ENCODE data around the gene TMEM178A.
A peak's percentile ranks its signal among the peaks of the same experiment; 100 is the strongest.
"Not testable (repeated sequence)": the region's sequence is repeated elsewhere in the genome, so short reads cannot be mapped to it uniquely, and the experiment has no call there.

TMEM178A gene

GRCh38 chr2:39665811-39666490 is at the start of gene TMEM178A:
TSS of gene TMEM178A (plus strand) at chr2:39665917. CDS start at chr2:39665975, 58 bp downstream.
- DNase-seq: no peak

- DNase-seq: no peak
These were observed 47.5 kb upstream of the TMEM178A start for GRCh38 chr2:39618236-39618635.

- DNase-seq: no peak
These were observed 47.0 kb upstream of the TMEM178A start for GRCh38 chr2:39618736-39619135.

- peak; percentile 18 for DNase-seq
These were observed 45.6 kb upstream of the TMEM178A start for GRCh38 chr2:39620067-39620466.

- DNase-seq: no peak
These were observed 44.1 kb upstream of the TMEM178A start for GRCh38 chr2:39621596-39621995.

- DNase-seq: no peak
These were observed 42.9 kb upstream of the TMEM178A start for GRCh38 chr2:39622860-39623259.

- DNase-seq: no peak
These were observed 41.8 kb upstream of the TMEM178A start for GRCh38 chr2:39623917-39624316.

GRCh38 chr2:39625193-39625926 is 40.4 kb upstream of the TMEM178A start:
- DNase-seq: no peak

GRCh38 chr2:39625927-39626270 is 39.8 kb upstream of the TMEM178A start:
- no peak for DNase-seq

- not testable (repeated sequence) for DNase-seq
These were observed 37.4 kb upstream of the TMEM178A start for GRCh38 chr2:39628346-39628745.

- no peak for DNase-seq
These were observed 36.1 kb upstream of the TMEM178A start for GRCh38 chr2:39629646-39630045.

GRCh38 chr2:39631256-39631655 is 34.5 kb upstream of the TMEM178A start:
- DNase-seq: no peak

- no peak for DNase-seq
These were observed 34.0 kb upstream of the TMEM178A start for GRCh38 chr2:39631718-39632117.

- no peak for DNase-seq
These were observed 32.8 kb upstream of the TMEM178A start for GRCh38 chr2:39632876-39633275.

GRCh38 chr2:39636306-39636705 is 29.4 kb upstream of the TMEM178A start:
- no peak for DNase-seq

GRCh38 chr2:39638581-39638980 is 27.1 kb upstream of the TMEM178A start:
- no peak for DNase-seq

- DNase-seq: no peak
These were observed 25.6 kb upstream of the TMEM178A start for GRCh38 chr2:39640107-39640506.

- no peak for DNase-seq
These were observed 25.0 kb upstream of the TMEM178A start for GRCh38 chr2:39640681-39641080.

- no peak for DNase-seq
These were observed 24.1 kb upstream of the TMEM178A start for GRCh38 chr2:39641635-39642034.

- DNase-seq: no peak
These were observed 23.5 kb upstream of the TMEM178A start for GRCh38 chr2:39642051-39642718.

GRCh38 chr2:39645826-39646225 is 19.9 kb upstream of the TMEM178A start:
- no peak for DNase-seq

- no peak for DNase-seq
These were observed 19.4 kb upstream of the TMEM178A start for GRCh38 chr2:39646267-39646666.

- no peak for DNase-seq
These were observed 18.5 kb upstream of the TMEM178A start for GRCh38 chr2:39647104-39647765.

GRCh38 chr2:39648580-39648979 is 17.1 kb upstream of the TMEM178A start:
- no peak for DNase-seq
